SU-DHL-6 (cell line): ENCODE results near the gene C13orf46.

Experiments used
- H2AFZ ChIP-seq: fragments of 200-600 bp; sonication (generic); 2 replicates; pipeline ENCODE4 v1.6.1; 2014; ENCODE audit warnings: low read depth, mild to moderate bottlenecking, moderate library complexity, mixed read lengths, antibody characterized with exemption, low read length; ENCODE audit not compliant: severe bottlenecking
- H3F3A ChIP-seq: fragments of 200-600 bp; shearing (Covaris generic); 2 replicates; pipeline ENCODE4 v1.6.0; 2016; ENCODE audit warnings: antibody characterized with exemption, mild to moderate bottlenecking; ENCODE audit not compliant: insufficient read depth
- H3K27ac ChIP-seq: fragments of 200-600 bp; sonication (generic); 2 replicates; pipeline ENCODE4 v1.5.1; 2016; ENCODE audit warnings: low read depth, mild to moderate bottlenecking, low read length, moderate library complexity, mixed read lengths
- H3K27me3 ChIP-seq: fragments of 200-600 bp; sonication (generic), shearing (Covaris generic); 2 replicates; pipeline ENCODE4 v1.6.0; 2014; ENCODE audit warnings: mild to moderate bottlenecking, low read length
- H3K36me3 ChIP-seq: fragments of 200-600 bp; sonication (generic); 2 replicates; pipeline ENCODE4 v1.6.1; 2014; ENCODE audit warnings: mild to moderate bottlenecking, low read length, mixed read lengths
- H3K4me2 ChIP-seq: fragments of 300-600, 200-600 bp; shearing (Covaris generic), sonication (generic); 2 replicates; pipeline ENCODE4 v1.6.0; 2014; ENCODE audit warnings: low read length, low read depth, mild to moderate bottlenecking; ENCODE audit not compliant: poor library complexity, severe bottlenecking
- H3K4me3 ChIP-seq: fragments of 200-600 bp; sonication (generic); 2 replicates; pipeline ENCODE4 v1.5.1; 2014; ENCODE audit warnings: antibody characterized with exemption, low read length, mild to moderate bottlenecking, mixed read lengths; ENCODE audit not compliant: insufficient read depth, poor library complexity, severe bottlenecking
- H3K79me2 ChIP-seq: fragments of 200-600 bp; sonication (generic); 2 replicates; pipeline ENCODE4 v1.6.1; 2014; ENCODE audit warnings: mild to moderate bottlenecking, low read length, moderate library complexity; ENCODE audit not compliant: insufficient read depth
- H3K9ac ChIP-seq: fragments of 200-600 bp; sonication (generic); 2 replicates; pipeline ENCODE4 v1.7.0; 2014; ENCODE audit warnings: mild to moderate bottlenecking, low read length
- H3K9me2 ChIP-seq: fragments of 200-600 bp; sonication (generic); replicated peaks from 2 replicates; pipeline ENCODE4 v1.6.1; 2014; ENCODE audit warnings: low read length; ENCODE audit not compliant: insufficient read depth
- H3K9me3 ChIP-seq: fragments of 200-600 bp; sonication (generic); 2 replicates; pipeline ENCODE4 v1.6.1; 2014; ENCODE audit warnings: low read length, mixed read lengths; ENCODE audit not compliant: insufficient read depth
- H4K20me1 ChIP-seq: fragments of 200-600 bp; sonication (generic); 2 replicates; pipeline ENCODE4 v1.6.1; 2014; ENCODE audit warnings: low read depth, mild to moderate bottlenecking, antibody characterized with exemption, low read length, moderate library complexity, mixed read lengths
- EZH2phosphoT487 ChIP-seq: fragments of 200-600 bp; sonication (generic), shearing (Covaris generic); conservative IDR thresholded peaks from 2 replicates; pipeline ENCODE4 v1.6.1; 2018; ENCODE audit warnings: mild to moderate bottlenecking, antibody characterized with exemption, low read length, moderate library complexity, mixed read lengths
- TF ChIP-seq, protein P1 (sequence below): fragments of 200-600 bp; sonication (generic); IDR thresholded peaks from one replicate; pipeline ENCODE4 v1.5.1; 2017; ENCODE audit warnings: antibody characterized with exemption, mild to moderate bottlenecking, low read length, moderate library complexity; ENCODE audit not compliant: insufficient read depth, poor library complexity, severe bottlenecking

Gene C13orf46

GRCh38 chr13:113992276-113993005 lies 18.6 kb upstream of the C13orf46 start:
- H3K4me3 ChIP-seq, result no peak overlapping the region
- no peak overlapping the region for H3K27ac ChIP-seq
- H3K9ac ChIP-seq, result no peak overlapping the region
- TF ChIP-seq, protein P1, sequence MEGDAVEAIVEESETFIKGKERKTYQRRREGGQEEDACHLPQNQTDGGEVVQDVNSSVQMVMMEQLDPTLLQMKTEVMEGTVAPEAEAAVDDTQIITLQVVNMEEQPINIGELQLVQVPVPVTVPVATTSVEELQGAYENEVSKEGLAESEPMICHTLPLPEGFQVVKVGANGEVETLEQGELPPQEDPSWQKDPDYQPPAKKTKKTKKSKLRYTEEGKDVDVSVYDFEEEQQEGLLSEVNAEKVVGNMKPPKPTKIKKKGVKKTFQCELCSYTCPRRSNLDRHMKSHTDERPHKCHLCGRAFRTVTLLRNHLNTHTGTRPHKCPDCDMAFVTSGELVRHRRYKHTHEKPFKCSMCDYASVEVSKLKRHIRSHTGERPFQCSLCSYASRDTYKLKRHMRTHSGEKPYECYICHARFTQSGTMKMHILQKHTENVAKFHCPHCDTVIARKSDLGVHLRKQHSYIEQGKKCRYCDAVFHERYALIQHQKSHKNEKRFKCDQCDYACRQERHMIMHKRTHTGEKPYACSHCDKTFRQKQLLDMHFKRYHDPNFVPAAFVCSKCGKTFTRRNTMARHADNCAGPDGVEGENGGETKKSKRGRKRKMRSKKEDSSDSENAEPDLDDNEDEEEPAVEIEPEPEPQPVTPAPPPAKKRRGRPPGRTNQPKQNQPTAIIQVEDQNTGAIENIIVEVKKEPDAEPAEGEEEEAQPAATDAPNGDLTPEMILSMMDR, result no peak
- H3K4me2 ChIP-seq, result no peak overlapping the region
- H3K79me2 ChIP-seq, result no peaks in the 10 kb centered on the region
- no peaks in the 10 kb centered on the region for H3K9me3 ChIP-seq
- H4K20me1 ChIP-seq, result no peaks in the 10 kb centered on the region
- no peaks in the 10 kb centered on the region for H3K36me3 ChIP-seq
- H3F3A ChIP-seq, result no peaks in the 10 kb centered on the region
- H2AFZ ChIP-seq, result no peak overlapping the region
- H3K27me3 ChIP-seq, result no peaks in the 10 kb centered on the region
- no peaks in the 10 kb centered on the region for H3K9me2 ChIP-seq

DNA sequence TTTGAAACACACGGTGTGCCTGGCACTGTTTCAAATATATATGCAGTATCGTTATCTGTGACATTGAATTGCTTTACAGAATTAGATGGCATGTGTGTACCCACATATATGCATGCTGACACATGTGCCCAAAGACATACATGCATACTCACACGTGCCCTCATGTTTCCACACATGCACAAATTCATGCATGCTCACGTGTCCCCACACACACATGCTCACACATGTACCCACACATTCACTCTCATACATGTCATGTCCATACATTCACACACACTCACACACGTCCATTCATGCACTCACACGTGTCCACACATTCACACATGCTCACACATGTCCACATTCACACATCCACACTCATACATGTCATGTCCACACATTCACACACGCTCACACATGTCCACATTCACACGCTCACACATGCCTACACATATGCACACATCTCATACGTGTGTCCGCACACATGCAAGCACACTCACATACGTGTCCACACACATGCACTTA lies 17.9 kb upstream of the C13orf46 start:
- Histone ChIP-seq H3F3A (no peaks in the 10 kb centered on the region), H3K9me2 (no peaks in the 10 kb centered on the region), H3K4me3 (no peak overlapping the region), H4K20me1 (no peaks in the 10 kb centered on the region), H2AFZ (no peak overlapping the region), H3K36me3 (no peaks in the 10 kb centered on the region), H3K4me2 (no peak overlapping the region), H3K27me3 (no peaks in the 10 kb centered on the region), H3K9me3 (no peaks in the 10 kb centered on the region), H3K9ac (no peak overlapping the region), H3K79me2 (no peaks in the 10 kb centered on the region), H3K27ac (no peak overlapping the region)
- TF ChIP-seq, protein P1, result no peak
- TF ChIP-seq EZH2phosphoT487, result no peak

DNA sequence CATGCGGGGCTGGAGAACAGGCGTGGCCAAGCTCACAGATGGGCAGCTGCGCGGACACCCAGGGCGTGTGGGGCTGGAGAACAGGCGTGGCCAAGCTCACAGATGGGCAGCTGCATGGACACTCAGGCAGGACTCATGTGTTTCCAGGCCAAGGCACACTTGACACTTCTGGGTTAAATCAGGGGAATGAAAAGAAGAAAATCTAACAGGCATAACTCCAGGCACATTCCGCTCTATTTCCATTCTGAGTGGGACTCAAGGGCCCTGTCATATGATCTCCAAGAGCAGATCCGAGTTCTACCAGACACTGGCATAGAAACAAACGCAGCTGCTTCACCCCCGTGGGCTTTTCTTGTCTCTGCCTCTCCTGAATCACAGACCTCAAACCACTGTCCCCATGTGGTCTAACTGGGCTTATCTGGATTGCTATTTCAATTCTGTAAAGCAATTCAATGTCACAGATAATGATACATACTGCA lies 17.4 kb upstream of the C13orf46 start:
- Histone ChIP-seq H3K9me3 (no peaks in the 10 kb centered on the region), H3K4me3 (no peak overlapping the region), H3K79me2 (no peaks in the 10 kb centered on the region), H3K4me2 (no peak overlapping the region), H3K9ac (no peak overlapping the region), H3K36me3 (no peaks in the 10 kb centered on the region), H3K27ac (no peak overlapping the region), H3F3A (no peaks in the 10 kb centered on the region), H2AFZ (no peak overlapping the region), H3K27me3 (no peaks in the 10 kb centered on the region), H3K9me2 (no peaks in the 10 kb centered on the region), H4K20me1 (no peaks in the 10 kb centered on the region)
- TF ChIP-seq, protein P1, result no peak
- TF ChIP-seq EZH2phosphoT487, result no peak
